HT-29 (cell line): ENCODE measurements around the gene SLC25A22. TPM values are rescaled to one million over a fixed set of nuclear protein-coding genes. Genes with fewer than 3 reads are reported as not detected.

ENCODE experiments used
- DNase-seq: peaks from one replicate; pipeline ENCODE4 v3.0.0-alpha.2; 2015; ENCODE audit warnings: low spot score
- total RNA-seq: library from RNA; depleted of rRNA; stranded (reverse); fragments of >200 nt; shearing (Covaris generic); gene quantifications from 2 replicates; pipeline ENCODE4 v1.2.3, GENCODE V29; 2014; rRNA removed

SLC25A22 gene
- total RNA-seq: 82.6 and 108 TPM in 2 replicates

GRCh38 chr11:798093-798713 is at the start of gene SLC25A22:
SLC25A22 (minus strand) TSS chr11:798281; CDS start chr11:795006, 3,275 bp downstream.
- peak; percentile 87 for DNase-seq

GRCh38 chr11:847876-848275 is 49.8 kb upstream of the SLC25A22 start:
- no peak for DNase-seq

DNA sequence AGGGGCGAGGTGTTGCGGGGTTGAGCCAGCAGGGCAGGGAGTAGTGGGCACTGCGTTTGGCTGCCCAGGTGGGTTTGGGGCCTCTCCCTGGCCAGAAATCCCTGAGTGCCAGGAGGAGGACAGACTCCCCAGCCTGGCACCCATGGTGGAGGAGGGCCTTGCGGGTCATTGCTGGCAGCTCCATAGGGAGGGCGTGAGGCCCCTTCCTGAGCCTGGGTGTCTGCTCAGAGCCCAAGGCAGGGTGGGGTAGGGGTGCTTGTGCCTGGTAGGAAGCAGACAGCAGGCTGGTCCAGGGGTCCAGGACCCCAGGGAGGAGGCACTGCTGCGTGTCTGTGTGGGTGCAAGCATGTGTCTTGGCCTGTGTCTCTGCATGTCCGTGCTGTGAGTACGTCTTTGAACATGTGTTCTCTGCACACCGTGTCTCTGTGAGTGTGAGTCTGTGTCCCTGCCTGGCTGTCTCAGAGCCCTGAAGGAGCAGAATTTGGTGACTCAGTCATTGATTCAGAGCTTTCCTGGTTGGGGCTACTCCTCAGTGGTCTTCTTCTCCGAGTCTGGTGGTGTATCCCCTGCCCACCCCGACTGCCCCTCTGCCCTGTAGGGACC is 48.5 kb upstream of the SLC25A22 start:
- DNase-seq: no peak

DNA sequence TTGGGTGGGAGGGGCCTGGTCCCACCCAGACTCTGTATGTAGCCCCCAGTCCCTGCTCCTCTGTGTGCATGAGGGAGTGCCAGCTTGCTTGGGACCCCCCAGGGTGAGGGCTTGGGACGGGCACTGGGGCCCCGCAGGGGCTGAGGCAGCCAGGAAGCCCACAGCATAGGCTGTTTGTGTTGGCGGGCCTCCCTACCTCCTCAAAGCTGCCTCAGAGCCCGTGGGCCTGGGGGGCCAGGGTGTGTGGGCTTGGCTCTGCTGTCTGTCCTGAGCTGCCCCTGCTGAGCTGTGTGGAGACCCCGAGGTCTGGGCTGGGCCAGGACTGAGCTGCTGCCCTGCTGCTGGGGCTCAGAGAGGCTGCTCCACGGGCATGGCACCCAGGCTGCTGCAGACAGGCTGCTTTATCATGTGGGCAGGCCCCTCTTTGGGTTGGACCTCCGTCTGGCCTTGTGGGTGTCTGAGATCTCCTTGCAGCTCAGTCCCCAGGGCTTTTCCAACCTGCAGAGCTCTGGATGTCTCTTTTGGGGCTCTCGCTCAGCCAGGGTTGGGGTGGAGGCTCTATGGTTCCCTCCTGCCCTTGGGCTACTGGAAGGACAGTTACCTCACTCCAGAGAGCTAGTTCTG is 47.9 kb upstream of the SLC25A22 start:
- no peak for DNase-seq

- no peak for DNase-seq
These were observed 46.9 kb upstream of the SLC25A22 start for GRCh38 chr11:844693-845644.

GRCh38 chr11:843818-844692 is 46.0 kb upstream of the SLC25A22 start:
- peak; percentile 39 for DNase-seq

- no peak for DNase-seq
These were observed 45.1 kb upstream of the SLC25A22 start for GRCh38 chr11:843086-843734.

- DNase-seq: peak; percentile 93
These were observed 44.4 kb upstream of the SLC25A22 start, which contains the start of the genes POLR2L and TSPAN4 for GRCh38 chr11:842370-843002. POLR2L (minus strand) TSS chr11:842529; CDS start chr11:842508, 21 bp downstream. TSPAN4 (plus strand) TSS chr11:842852; CDS start chr11:850305, 7,453 bp downstream.

DNA sequence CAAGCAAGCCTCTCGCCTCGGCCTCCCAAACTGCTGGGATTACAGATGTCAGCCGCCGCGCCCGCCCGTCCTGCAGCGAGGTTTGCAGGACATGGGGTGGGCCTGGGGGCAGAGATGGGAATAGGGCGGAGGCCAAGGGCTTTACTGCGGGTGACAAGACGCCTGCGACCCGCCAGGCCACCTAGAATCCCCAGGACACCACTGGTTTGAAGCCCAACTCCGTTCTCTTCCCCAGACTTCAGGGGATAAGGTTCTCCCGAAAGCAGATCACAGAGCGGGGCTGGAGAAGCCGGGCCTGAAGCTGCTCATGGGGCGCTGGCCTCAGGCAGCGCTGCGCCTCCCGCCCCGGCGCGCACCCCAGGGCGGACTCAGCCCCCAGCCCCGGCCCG is 43.9 kb upstream of the SLC25A22 start:
- DNase-seq: peak; percentile 74

DNA sequence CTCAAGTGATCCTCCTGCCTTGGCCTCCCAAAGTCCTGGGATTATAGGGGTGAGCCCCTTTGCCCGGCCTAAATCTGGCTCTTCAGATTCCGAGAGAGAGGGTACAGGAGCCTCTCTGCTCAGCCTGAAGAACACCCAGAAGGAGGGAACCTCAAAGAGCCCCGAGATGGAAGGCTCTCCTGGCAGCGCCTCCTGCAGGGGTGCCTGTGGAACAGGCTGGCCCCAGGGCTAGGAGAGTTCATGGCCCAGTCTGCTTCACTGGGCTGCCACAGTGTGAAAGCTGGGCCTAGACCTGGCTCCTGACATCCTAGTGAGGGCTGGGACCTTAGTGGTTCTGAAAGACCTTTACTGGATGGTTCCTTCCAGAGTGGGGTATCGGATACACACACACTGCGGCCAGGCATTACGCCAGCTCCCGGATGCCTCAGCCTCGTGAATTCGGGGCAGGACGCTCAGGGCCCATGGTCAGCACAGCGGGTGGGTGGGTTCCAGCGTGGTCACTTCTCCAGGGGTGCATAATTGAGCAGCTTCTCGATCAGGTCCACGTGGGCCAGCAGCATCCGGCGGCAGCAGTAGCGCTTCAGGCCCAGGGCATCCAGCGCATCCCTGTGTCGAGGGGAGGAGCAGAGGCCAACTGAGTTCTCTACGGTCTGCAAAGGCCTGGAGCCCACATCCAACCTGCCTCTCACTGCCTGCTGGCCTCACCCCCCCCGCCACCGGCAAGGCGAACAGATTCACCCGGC is 42.0 kb upstream of the SLC25A22 start:
- DNase-seq: peak; percentile 55

- no peak for DNase-seq
These were observed 41.2 kb upstream of the SLC25A22 start for GRCh38 chr11:839280-839623.

- DNase-seq: peak; percentile 86
These were observed 40.6 kb upstream of the SLC25A22 start for GRCh38 chr11:838441-839279.

DNA sequence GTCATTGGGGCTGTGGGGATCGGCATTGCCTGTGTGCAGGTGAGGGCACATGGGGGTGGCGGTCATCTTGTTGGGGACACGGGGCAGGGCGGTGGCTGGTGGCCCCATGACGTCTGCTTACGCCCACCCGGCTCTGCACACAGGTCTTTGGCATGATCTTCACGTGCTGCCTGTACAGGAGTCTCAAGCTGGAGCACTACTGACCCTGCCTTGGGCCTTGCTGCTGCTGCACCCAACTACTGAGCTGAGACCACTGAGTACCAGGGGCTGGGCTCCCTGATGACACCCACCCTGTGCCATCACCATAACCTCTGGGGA is 39.9 kb upstream of the SLC25A22 start:
- peak; percentile 23 for DNase-seq

GRCh38 chr11:837189-837989 is 39.3 kb upstream of the SLC25A22 start:
- DNase-seq: peak; percentile 23

- DNase-seq: no peak
These were observed 38.6 kb upstream of the SLC25A22 start for GRCh38 chr11:836700-837099.

- DNase-seq: no peak
These were observed 38.2 kb upstream of the SLC25A22 start for GRCh38 chr11:836274-836673.
